Sigmoid colon (tissue), 7 donors: ENCODE measurements around the gene FOXP3. TPM values are rescaled to one million over a fixed set of nuclear protein-coding genes. Genes with fewer than 3 reads are reported as not detected.

Source experiments
- DNase-seq: peaks from one replicate; pipeline ENCODE4 v3.0.0-alpha.2; 2019
- H3K27ac ChIP-seq, 4 donors: fragments of 200-600 bp; sonication (generic); one replicate each; pipeline ENCODE4 v1.5.1; 2016 to 2019; ENCODE audit warnings: mild to moderate bottlenecking in 1 of 4
- H3K27me3 ChIP-seq, 3 donors: fragments of 200-600 bp; sonication (generic); one replicate each; pipeline ENCODE4 v1.5.1; 2019; ENCODE audit warnings: mild to moderate bottlenecking in 1 of 3
- H3K36me3 ChIP-seq, 4 donors: fragments of 200-600 bp; sonication (generic); one replicate each; pipeline ENCODE4 v1.5.1; 2016 to 2019
- H3K4me1 ChIP-seq, 4 donors: fragments of 200-600 bp; sonication (generic); one replicate each; pipeline ENCODE4 v1.5.1; 2017 to 2019
- H3K4me3 ChIP-seq, 4 donors: fragments of 200-600 bp; sonication (generic); one replicate each; pipeline ENCODE4 v1.5.1; 2017 to 2019; ENCODE audit warnings: mild to moderate bottlenecking in 2 of 4, moderate library complexity in 1 of 4
- H3K9me3 ChIP-seq, 4 donors: fragments of 200-600 bp in 3 of 4; sonication (generic) in 3 of 4; one replicate each; pipeline versions ENCODE4 v1.5.1 to v1.6.1; 2013 to 2019
- EP300 ChIP-seq, 4 donors: sonication (generic); formaldehyde crosslinking; IDR thresholded peaks; one replicate each; pipeline ENCODE4 v1.6.1; 2017; ENCODE audit warnings: antibody characterized with exemption in 4 of 4
- POLR2A ChIP-seq, 2 donors: fragments of 450-650 bp; IDR thresholded peaks; one replicate each; pipeline ENCODE4 v1.6.1; 2016; ENCODE audit warnings: antibody characterized with exemption in 2 of 2, mild to moderate bottlenecking in 2 of 2, moderate library complexity in 2 of 2
- POLR2AphosphoS5 ChIP-seq, 4 donors: sonication (generic); formaldehyde crosslinking; IDR thresholded peaks; one replicate each; pipeline ENCODE4 v1.6.1; 2017; ENCODE audit warnings: antibody characterized with exemption in 4 of 4
- WGBS, 2 donors: extraction: QIAGEN DNeasy Blood & Tissue Kit; methylation state at CpG; one replicate each; pipeline ENCODE4 v1.1.7; 2013; 5-methylcytosine and 5-hydroxymethylcytosine counted together
- intact Hi-C: fragments of 100-400 bp; cut with DNase I; formaldehyde crosslinking; loops from one replicate; pipeline ENCODE4 v1.15.1; 2023
- polyA plus RNA-seq, 3 donors: library from polyadenylated mRNA; stranded (reverse); fragments of 200-250 nt; gene quantifications; one replicate each; pipeline ENCODE4 v1.2.3, GENCODE V29; 2013
- total RNA-seq, 4 donors: library from RNA; depleted of rRNA; stranded (reverse); fragments of >200 nt; gene quantifications; one replicate each; pipeline ENCODE4 v1.1.0, GENCODE V29; 2016
- TF ChIP-seq, protein P1 (sequence below), 4 experiments: fragments of 450-650 bp in 3 of 4; fragments of 200-600 bp in 1 of 4; IDR thresholded peaks; one replicate each; pipeline ENCODE4 v1.5.1; 2016 to 2019; ENCODE audit warnings: antibody characterized with exemption in 4 of 4, mild to moderate bottlenecking in 3 of 4, moderate library complexity in 2 of 4
- donor health status: healthy with polysubstance abuse.
- donor health status: Bipolar disorder and iron deficiency.
- donor health status: healthy.

FOXP3 gene
- total and polyA plus RNA-seq, 7 donors, result 3.1 TPM; not detected in 6

DNA sequence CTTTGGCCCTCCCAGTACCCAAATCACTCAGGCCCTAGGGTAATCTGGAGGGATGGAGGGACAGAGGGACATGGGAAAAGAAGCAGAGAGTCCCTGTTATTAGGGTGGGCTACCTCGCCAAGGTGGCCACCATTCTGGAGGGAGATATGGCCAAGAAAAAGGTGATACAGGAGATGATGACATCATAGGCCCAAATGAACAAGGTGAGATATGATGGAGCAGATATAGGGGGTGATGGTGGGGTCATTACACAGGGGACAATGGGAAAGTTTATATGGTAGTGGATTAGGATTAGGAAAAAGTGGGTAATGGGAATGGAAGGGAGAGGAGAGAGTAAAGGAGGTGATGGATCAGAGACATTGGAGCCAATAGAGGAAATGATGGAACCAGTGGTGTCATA, 51.6 kb downstream of the FOXP3 start:
- no peak overlapping the region for H3K27ac ChIP-seq
- DNase-seq, result no peak
- intact Hi-C loops, result no loop called here
- WGBS, 2 donors, result 83 to 84% methylated on average over 1 of the region's 1 CpG
- H3K27me3 ChIP-seq, result no peaks in the 10 kb centered on the region
- no peaks in the 10 kb centered on the region for H3K4me1 ChIP-seq
- H3K9me3 ChIP-seq, result no peaks in the 10 kb centered on the region
- no peaks in the 10 kb centered on the region for H3K36me3 ChIP-seq
- TF ChIP-seq EP300 (IDR thresholded peaks at IDR 0.05), result no peak
- no peak overlapping the region for H3K4me3 ChIP-seq

DNA sequence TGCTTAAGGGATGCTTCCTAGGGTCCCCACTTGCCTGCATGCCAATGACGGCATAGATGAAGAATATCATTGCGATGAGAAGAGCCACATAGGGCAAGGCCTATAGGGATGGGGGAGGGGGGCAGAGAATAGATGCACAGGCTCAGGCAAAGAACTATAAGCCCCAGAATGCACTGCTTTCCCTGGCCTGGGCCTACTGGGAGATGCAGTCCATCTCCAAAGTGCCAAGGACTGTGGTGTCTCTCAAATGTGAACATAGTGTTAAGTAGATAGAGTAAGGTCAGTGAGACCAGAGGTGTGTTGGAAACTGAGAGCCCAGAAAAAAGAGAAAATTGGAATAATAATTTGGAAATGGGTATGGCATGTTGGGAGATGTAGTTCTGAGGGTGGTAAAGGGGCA, 52.3 kb downstream of the FOXP3 start:
- intact Hi-C loops, result no loop called here
- Histone ChIP-seq H3K27ac (no peak overlapping the region), H3K36me3 (no peaks in the 10 kb centered on the region), H3K4me3 (no peak overlapping the region), H3K9me3 (no peaks in the 10 kb centered on the region), H3K4me1 (no peaks in the 10 kb centered on the region), H3K27me3 (no peaks in the 10 kb centered on the region)
- no peak for DNase-seq
- WGBS, 2 donors, result 89 to 93% methylated on average over 2 of the region's 2 CpGs
- TF ChIP-seq EP300 (IDR thresholded peaks at IDR 0.05), result no peak
- TF ChIP-seq, protein P1, sequence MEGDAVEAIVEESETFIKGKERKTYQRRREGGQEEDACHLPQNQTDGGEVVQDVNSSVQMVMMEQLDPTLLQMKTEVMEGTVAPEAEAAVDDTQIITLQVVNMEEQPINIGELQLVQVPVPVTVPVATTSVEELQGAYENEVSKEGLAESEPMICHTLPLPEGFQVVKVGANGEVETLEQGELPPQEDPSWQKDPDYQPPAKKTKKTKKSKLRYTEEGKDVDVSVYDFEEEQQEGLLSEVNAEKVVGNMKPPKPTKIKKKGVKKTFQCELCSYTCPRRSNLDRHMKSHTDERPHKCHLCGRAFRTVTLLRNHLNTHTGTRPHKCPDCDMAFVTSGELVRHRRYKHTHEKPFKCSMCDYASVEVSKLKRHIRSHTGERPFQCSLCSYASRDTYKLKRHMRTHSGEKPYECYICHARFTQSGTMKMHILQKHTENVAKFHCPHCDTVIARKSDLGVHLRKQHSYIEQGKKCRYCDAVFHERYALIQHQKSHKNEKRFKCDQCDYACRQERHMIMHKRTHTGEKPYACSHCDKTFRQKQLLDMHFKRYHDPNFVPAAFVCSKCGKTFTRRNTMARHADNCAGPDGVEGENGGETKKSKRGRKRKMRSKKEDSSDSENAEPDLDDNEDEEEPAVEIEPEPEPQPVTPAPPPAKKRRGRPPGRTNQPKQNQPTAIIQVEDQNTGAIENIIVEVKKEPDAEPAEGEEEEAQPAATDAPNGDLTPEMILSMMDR (IDR thresholded peaks at IDR 0.05), result no peak
- no peak for TF ChIP-seq POLR2A (IDR thresholded peaks at IDR 0.05)
- no peak for TF ChIP-seq POLR2AphosphoS5 (IDR thresholded peaks at IDR 0.05)

DNA sequence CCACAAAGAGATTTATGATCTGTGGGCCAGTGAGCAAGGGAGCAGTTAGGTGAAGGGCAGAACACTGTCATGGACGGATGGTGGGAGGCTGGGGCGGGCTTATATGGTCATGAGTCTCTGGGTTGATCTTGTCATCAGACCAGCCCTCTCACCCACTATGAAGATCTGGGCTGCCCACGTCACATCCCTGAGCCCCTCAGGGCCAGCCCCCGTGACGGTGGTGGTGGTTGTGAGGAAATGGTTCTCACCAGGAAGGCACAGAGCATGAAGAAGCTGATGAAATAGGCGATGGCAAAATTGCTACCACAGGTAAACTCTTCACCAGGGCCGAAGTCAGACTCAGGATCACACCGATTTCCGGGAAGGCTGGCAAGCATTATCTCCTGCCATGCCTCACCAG, 53.4 kb downstream of the FOXP3 start:
- Histone ChIP-seq H3K4me1 (no peaks in the 10 kb centered on the region), H3K27me3 (no peaks in the 10 kb centered on the region), H3K9me3 (no peaks in the 10 kb centered on the region), H3K4me3 (no peak overlapping the region), H3K36me3 (no peaks in the 10 kb centered on the region), H3K27ac (no peak overlapping the region)
- TF ChIP-seq, protein P1 (IDR thresholded peaks at IDR 0.05), result no peak
- TF ChIP-seq POLR2A (IDR thresholded peaks at IDR 0.05) (no peak), EP300 (IDR thresholded peaks at IDR 0.05) (no peak), POLR2AphosphoS5 (IDR thresholded peaks at IDR 0.05) (no peak)
- intact Hi-C loops, result no loop called here
- 87 to 88% methylated on average over 9 of the region's 9 CpGs for WGBS, 2 donors
- DNase-seq, result no peak

DNA sequence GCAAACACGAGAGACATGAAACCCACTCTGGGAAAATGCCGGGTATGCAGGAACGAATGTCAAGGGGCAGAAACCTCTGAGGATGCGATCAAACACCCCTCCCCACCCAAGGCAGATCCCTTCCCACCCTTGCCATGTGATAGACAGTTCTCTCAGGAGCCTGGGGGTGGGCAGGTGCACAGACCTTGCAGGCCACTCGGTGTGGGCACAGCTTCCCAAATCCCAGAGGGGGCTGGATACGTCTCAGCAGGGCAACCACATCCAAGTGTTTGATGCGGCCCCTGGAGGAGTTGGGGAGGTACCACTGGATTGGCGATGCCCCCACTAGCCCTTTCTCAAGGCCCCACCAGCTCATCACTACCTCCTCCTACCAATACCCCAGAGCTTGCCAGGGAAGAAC, 54.1 kb downstream of the FOXP3 start:
- TF ChIP-seq EP300 (IDR thresholded peaks at IDR 0.05), result no peak
- TF ChIP-seq POLR2A (IDR thresholded peaks at IDR 0.05), result no peak
- TF ChIP-seq, protein P1 (IDR thresholded peaks at IDR 0.05), result no peak
- no peak for TF ChIP-seq POLR2AphosphoS5 (IDR thresholded peaks at IDR 0.05)
- no peaks in the 10 kb centered on the region for H3K27me3 ChIP-seq
- 79 to 88% methylated on average over 8 of the region's 8 CpGs for WGBS, 2 donors
- H3K4me1 ChIP-seq, result no peaks in the 10 kb centered on the region
- no peak overlapping the region for H3K4me3 ChIP-seq
- no peak for DNase-seq
- no peaks in the 10 kb centered on the region for H3K9me3 ChIP-seq
- H3K27ac ChIP-seq, result no peak overlapping the region
- H3K36me3 ChIP-seq, result no peaks in the 10 kb centered on the region
- intact Hi-C loops, result no loop called here

GRCh38 chrX:49209434-49210251, 54.9 kb downstream of the FOXP3 start:
- Histone ChIP-seq H3K4me3 (no peak overlapping the region), H3K27me3 (no peaks in the 10 kb centered on the region)

More at GRCh38 chrX:49209434-49210251, 54.9 kb downstream of the FOXP3 start:
- DNase-seq, result no peak
- Histone ChIP-seq H3K4me1 (no peaks in the 10 kb centered on the region), H3K27ac (no peak overlapping the region), H3K36me3 (no peaks in the 10 kb centered on the region), H3K9me3 (no peaks in the 10 kb centered on the region)
- TF ChIP-seq, protein P1 (IDR thresholded peaks at IDR 0.05), result no peak
- TF ChIP-seq POLR2AphosphoS5 (IDR thresholded peaks at IDR 0.05) (no peak), EP300 (IDR thresholded peaks at IDR 0.05) (no peak), POLR2A (IDR thresholded peaks at IDR 0.05) (no peak)
- intact Hi-C loops, result no loop called here
- WGBS, 2 donors, result 27 to 48% methylated on average over 28 of the region's 28 CpGs
